ENCODE results near the gene CDH16.

The CDH16 gene

DNA sequence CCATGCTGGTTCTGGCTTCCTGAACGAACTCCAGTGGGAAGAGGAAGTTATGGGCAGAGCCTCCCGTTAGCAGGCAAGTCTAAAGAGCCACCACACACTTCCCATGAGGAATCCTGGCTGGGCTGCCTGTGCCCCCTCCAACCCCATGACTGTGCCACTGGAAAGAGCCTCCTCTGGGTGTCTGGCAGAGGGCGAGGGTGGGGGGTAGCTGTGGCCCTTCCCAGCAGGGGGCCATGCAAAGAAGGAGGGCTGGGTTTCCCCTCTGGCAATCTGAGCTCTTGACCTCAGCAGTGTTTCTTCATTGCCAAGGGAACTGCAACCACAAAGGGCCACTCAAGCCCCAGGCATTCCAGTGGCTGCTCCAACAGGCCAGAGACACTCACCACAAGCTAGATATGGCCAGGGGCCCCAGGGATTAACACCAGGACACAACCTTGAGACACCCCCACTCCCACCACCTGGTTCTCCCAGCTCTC is 8.3 kb upstream of the CDH16 start:
- no peak for DNase-seq (ENCODE audit: low read depth in 2 of 2)

DNA sequence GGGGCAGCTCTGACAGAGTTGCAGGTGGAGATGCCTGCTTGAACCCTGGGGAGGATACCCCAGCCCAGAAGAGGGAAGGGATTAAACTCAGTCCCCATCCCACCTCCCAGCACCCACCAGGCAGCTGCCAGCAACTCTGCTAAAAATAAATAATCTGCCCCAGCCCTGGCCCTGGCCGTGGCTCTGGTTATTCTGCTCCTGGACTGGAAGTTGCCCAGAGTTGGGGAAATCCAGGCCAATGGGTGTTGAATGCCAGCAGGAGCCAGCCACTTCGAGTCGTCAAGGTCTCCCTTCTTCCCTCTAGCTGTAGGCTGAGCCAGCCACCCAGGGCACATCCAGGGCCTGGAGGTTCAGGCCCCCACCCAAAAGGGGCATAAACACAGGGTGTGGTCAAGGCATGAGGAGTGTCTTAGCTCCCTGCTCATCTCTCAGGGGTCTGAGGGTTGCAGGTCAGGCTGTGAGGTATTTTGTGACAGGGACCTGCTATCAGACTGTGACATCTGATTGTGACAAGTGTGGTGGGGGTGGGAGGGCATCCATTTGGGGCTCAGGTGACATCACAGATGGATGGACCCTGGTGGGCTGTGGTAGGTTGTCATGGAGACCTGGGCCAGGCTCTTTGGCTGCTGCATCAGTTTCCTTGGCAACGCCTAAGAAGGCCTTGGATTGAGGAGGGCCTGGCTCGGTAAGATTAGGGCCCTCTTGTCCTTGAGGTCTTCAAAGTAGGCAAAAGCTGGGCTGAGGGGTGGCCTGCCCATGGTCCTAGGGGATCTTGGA is 7.7 kb upstream of the CDH16 start:
- DNase-seq (ENCODE audit: low read depth in 2 of 2) = no peak

DNA sequence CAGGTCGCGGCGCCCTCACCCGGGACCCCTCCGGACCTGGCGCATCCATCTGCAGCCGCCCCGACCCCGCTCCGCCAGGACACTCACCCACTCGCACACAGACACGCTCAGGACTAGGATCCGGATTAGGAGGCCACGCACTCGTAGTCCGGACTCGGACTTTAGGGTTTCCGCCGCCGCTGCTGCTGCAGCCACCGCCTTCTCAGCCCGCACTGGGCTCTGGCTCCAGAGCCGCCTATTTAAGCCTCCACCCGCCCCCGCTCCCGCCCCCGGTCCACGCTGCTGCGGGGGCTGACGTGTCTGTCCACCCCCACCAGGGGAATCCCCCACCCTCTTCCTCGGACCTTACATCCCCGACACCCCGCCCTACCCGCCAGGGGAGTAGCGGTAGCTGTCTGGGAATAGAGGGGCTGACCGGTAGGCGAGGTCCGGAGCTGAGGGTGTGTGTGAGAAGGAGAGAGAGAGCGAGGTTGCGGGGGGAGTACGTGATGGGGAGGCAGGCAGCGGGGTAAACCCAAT is 6.7 kb upstream of the CDH16 start, which contains the start of gene RRAD:
RRAD (minus strand) TSS at position 214 of the 519 bp plus-strand sequence. CDS start 356 bp downstream, outside the sequence.
- no peak for DNase-seq (ENCODE audit: low read depth in 2 of 2)

DNA sequence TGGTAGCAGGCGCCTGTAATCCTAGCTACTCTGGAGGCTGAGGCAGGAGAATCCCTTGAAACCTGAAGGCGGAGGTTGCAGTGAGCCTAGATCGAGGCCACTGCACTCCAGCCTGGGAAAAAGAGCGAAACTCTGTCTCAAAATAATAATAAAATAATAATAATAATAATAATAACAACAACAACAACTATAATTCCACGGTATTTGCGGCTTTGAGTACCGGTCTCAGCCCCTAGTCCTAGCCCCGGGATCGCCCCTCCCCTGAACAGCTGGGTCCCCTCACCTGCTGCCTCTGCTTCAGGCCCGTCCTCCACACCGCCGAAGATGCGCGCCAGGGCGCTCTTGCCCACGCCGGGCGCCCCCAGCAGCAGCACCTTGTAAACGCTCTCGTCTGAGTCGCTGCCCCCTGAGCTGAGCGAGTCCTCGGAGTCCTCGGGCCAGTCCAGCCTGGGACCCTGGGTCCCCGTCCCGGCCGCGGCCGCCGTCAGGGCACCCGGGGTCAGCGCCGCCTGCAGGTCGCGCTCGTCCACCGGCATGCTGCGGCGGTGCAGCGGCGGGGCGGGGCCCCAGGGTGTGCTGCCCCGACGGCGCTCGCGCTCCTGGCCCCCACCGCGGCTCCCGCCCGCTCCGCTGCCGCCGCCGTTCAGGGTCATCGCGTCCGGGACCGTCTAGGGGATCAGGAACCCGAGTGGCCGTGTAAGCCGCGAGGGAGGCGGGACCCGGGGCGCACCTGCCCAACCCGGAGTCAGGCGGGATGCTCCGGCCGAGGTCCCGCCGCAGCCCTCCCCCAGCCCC is 6.0 kb upstream of the CDH16 start:
- DNase-seq (ENCODE audit: low read depth in 2 of 2) = no peak

DNA sequence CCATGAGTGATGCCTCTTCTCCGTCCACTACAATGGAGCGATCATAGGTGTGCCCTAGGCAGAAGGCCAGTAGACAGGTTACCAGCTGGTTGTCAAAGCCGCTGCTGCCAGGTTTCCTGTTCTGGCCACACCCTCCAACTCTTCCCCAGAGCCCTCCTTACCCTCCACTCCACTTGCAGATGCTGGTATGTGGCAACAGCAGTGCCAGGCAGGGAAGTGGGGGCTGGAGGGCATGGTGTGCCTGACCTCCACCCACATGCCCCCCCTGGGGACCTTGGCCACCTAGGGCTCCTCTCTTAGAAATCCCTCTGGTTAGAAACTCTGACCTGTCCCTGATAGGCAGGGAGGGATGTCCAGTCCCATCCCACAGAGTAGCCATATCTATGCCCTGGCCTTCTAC is 5.2 kb upstream of the CDH16 start:
- DNase-seq (ENCODE audit: low read depth in 2 of 2) = no peak

DNA sequence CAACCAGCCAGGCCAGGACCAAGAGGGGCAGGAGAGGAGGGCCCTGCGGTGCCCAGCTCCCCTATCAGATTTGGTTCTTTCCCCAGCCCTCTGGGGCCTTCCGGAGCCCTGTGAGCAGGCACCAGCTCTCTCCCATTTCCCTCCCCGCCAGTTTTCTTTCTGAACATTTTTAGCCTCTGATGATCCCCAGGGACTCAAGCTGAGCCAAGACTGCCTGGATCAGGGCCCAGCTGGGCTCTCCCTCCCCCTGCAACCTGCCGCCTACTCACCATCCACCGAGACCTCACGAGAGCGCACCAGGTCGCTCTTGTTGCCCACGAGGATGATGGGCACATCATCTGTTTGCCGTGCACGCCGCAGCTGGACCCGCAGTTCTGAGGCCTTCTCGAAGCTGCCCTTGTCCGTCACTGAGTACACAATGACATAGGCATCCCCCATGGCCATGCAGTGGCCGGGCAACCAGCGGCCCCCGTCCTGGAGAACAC is 4.6 kb upstream of the CDH16 start:
- no peak for DNase-seq (ENCODE audit: low read depth in 2 of 2)

DNA sequence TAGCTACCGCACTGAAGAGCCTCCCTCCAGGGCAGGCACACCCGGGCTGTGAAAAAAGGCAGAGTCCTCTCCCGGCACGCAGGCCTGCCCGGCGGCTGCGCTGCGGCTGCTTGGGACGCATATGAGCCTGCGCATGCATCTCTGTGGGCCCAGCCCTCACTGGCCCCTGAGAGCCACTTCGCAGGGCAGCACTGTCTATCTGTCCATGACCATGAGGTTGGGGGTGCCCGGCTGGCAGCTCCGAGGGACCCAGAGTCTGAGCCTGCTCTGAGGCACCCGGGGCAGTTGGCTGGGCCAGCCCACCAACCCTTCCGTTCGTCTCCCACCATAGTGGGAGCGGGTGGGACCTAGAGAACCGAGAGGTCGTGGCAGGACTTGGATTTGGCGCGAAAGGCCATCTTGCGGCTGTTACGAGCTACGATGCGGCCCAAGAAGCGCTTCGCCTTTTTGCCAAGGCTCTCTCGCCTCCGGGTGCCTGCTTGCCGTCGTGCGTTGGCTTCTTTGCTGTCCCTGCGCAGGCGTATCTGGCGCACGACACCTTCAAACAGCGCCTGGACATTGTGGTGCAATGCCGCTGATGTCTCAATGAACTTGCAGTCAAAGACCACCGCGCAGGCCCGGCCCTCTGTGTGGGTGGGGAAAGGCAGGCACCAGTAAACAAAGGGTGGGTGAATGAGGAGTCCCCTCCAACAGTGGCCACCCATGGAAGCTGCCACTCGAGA is 3.2 kb upstream of the CDH16 start:
- no peak for DNase-seq (ENCODE audit: low read depth in 2 of 2)

DNA sequence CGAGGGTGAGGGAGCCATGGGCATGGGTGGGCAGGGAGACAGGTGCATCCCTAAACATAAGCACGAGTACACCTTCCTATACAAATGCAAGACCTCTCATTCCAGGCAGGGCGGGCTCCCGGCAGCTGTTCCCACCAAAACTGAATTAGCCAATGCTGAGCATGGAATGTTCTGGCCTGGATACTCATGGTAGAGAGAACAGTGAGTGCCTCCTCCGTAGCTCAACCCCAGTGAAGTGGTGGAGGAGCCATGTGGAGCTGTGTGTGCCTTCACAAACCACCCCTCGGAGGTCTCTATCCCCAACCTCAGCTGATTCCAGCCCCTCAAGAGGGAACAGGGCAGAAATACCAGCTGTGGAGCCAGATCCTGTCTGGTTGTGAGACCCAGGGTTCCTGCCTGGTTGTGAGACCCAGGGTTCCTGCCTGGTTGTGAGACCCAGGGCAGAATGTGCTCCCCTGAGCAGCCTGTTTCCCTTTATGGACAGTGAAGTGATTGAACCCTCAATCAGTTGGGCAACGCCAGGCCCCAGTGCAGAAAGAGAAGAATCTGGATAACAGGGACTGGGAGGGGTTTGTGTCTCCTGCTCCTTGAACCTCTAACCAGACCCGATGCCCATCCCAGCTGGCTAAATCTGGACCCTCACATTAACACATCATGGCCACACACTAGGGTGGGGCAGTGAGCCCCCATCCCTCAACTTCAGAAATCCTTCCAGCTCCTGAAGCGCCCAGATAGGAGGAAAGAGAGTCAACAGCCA is 2.4 kb upstream of the CDH16 start:
- DNase-seq (ENCODE audit: low read depth in 2 of 2) = no peak

DNA sequence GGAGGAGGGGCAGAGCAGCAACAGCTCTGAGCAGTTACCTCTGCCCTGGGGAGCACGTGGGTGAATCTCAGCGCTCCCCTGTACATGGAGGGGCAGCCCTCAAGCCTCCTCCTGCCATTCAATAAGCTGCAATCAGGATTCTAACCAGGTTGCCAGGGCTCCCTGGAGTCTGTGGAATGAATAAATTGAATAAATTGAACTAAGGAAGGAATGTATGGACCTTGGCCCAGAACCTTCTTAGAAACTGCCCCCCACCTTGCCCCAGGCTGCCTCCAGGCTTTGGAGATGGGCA is 1.6 kb upstream of the CDH16 start:
- DNase-seq (ENCODE audit: low read depth in 2 of 2) = no peak

DNA sequence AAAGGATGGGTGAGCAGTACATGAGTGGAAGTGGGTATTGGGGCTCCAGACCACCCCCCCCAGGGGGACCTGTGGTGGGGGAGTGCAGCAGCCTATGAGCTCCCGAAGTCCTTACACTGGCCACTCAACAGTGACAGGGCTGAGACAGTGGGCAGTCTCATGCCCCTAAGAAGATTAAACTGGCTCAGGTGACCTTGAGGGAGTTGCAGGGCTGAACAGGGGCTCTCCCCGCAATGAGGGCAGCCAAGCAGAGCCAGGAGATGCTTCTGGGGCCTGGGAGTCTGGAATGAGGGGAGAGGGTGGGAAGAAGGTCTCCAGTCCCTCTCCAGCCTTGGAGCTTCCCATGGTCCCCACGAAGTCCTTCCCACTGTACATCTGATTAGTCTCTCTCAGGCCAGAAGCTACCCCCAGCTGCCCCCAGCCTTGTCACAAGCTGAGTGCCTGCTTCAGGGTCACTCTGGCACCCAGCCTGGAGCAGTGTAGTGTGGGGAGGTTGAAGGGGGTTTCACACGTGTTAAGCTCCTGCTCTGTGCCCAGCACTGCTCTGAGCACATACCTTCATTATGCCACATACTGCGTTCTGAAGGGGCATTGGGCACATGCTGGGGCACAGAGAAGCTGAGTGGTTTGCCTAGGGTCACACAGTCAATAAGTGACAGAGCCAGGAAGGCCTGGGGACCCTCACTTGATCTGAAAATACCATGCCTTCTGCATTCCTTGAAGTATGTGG is 1.0 kb upstream of the CDH16 start:
- no peak for DNase-seq (ENCODE audit: low read depth in 2 of 2)

DNA sequence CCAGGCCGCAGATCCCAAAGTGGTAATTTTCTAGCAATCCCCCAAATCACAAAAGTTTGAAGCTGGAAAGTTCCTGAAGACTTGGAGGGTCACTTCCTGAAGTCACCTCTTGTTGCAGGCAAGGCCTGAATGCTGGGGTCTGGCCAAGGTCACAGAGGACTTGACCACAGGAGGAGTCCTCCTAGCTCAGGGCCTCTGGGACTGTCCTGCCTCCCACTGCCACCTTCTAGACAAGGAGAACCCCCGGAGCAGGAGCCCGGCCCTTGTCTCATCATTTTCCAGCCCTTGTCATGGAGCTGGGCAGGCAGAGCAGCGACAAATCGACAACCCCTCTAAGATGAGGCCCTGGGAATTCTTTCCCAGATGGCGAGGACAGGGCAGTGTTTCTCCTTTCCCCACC is 330 bp downstream of the CDH16 start:
- no peak for DNase-seq (ENCODE audit: low read depth in 2 of 2)

DNA sequence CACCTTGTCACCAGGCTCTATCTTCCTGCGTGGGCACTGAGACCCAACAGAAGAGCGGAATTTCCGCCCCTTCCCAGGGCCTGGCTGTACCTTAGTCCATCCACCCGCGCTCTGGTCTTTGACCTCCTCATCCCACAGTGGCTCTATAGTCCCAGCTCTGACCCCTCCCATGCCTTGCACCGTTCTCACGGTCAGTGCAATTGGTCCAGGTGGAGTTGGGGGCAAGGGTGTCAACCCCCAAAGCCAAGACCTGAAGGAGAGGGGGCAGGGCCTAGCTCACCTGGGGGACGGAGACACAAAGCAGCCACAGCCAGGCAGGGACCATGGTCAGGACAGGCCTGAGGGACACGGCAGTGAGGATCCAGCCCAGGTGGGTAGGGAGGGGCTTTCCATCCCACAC is 944 bp downstream of the CDH16 start:
- DNase-seq (ENCODE audit: low read depth in 2 of 2) = no peak

DNA sequence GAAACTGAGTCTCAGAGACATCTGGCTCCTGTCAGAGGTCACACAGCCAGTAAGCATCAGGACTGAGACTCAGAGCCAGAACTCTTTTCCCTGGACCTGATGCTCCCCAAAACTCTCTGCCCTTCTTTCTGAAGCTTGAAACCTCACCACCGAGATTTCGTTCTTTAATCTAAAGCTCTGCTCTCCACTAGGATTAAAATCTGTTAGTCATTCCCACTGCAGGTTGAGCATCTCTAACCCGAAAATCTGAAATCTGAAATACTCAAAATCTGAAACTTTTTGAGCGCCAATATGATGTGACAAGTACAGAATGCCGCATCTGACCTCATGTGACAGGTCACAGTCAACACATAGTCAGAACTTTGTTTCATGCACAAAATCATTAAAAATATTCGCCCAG is 2.2 kb downstream of the CDH16 start:
- DNase-seq (ENCODE audit: low read depth in 2 of 2) = no peak

DNA sequence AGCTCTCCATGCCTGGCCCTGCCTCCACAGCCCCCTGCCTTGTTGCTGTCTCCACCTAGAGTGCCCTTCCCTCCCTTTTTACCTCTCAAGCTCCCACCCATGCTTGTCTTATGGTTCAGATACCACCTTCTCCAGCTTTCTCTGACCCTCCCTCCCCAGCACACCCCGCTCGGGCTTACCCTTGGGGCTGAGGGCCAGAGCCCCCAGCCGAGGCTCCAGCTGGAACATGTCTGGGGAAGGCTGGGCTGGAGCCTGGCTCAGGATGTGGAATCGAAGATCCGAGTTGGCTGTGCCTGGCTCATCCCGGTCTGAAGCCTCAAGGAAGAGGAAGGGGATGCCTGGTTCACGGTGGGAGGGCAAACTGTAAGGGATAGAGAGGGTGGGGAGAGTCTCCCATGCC is 3.6 kb downstream of the CDH16 start:
- DNase-seq (ENCODE audit: low read depth in 2 of 2) = no peak

DNA sequence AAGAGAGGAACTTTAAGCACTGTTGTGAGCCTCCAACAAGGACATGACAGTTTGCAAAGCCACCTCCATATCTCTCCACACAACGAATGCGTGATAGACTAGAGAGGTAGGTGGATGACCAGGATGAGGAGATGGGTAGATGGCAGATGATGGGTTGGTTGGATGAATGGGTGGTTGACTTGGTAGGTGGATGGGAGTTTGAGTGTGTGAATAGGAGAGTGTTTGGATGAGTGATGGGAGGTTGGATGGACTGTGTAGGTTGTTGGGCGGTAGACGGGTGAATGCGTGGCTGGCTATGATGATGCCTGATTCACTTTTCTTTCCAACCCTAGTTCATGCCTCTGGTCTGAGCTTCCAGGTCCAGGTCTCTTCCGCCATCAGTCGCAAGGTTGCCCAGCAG is 4.1 kb downstream of the CDH16 start:
- DNase-seq (ENCODE audit: low read depth in 2 of 2) = no peak

DNA sequence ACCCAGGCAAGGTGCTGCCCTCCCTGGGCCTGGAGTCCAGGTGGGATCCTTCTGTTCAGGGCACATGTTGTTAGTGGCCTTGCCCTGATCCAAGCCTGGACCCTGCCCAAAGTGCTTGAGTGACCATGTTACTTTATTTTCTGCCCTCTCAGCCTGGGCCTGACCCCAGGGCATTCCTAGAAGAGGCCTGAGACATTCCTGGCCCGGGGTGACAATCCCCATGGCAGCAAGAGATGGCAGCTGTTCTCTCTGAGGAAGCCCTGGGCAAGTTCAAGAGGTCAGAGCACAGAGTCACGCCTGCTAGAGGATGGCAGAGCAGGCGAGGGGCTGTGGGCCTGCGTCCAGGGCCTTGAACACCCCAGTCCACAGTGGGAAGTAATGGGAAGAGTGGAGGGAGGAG is 5.0 kb downstream of the CDH16 start:
- no peak for DNase-seq (ENCODE audit: low read depth in 2 of 2)

DNA sequence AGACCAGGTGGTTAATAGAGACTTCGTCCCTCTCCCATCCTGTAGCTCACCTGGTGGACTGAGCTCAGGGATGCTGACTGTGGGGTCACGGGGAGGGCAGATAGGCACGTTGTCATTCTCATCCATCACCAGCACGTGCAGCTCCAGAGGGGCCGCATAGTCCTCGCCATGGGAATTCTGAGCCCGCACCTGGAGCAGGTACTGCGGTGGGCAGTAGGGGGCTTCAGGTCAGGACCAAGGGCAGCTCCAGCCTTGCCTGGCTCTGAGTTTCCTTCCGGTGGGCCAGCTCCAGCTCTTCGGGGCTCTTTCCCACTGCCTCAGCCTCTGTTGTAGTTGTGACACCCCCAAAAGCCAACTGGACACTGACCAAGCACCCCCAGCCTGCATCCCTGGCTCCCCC is 5.6 kb downstream of the CDH16 start:
- DNase-seq (ENCODE audit: low read depth in 2 of 2) = no peak

DNA sequence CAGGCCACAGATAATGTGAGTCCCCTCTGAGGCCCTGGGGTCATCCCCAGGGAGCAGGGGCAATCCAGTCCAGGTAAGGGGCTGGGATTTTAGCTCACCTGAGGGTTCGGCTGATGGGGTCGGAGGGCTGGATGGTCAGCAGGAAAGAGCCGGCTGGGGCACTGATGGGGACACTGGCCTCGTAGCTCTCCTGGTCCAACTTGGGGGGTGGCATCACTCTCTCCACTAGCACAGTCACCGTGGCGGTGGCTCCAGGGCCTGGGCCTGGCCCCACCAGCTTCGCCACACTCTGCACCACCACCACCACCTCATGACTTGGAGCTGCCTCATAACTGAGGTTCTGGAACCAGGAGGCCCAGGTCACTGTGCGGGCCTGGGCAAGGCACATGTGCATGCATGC is 6.9 kb downstream of the CDH16 start:
- no peak for DNase-seq (ENCODE audit: low read depth in 2 of 2)

DNA sequence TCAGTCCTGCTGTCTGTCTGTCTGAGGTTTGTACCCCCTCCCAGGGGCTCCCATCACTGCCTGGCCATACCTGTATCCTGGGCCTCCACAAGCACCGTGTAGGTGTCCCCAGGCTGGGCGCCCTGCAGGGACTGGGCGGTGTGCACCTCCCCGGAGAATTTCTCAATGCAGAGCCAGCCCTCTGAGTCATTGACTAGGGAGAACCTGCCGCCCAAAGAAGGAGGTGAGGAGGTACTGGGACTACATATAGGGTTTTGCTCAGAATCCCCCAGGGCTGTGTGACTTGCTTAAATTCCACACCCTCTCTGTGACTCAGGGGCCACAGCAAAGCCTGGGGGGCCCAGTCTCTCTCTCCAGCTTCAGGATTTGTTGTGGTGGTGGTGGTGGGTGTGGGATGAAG is 7.6 kb downstream of the CDH16 start:
- DNase-seq (ENCODE audit: low read depth in 2 of 2) = no peak

DNA sequence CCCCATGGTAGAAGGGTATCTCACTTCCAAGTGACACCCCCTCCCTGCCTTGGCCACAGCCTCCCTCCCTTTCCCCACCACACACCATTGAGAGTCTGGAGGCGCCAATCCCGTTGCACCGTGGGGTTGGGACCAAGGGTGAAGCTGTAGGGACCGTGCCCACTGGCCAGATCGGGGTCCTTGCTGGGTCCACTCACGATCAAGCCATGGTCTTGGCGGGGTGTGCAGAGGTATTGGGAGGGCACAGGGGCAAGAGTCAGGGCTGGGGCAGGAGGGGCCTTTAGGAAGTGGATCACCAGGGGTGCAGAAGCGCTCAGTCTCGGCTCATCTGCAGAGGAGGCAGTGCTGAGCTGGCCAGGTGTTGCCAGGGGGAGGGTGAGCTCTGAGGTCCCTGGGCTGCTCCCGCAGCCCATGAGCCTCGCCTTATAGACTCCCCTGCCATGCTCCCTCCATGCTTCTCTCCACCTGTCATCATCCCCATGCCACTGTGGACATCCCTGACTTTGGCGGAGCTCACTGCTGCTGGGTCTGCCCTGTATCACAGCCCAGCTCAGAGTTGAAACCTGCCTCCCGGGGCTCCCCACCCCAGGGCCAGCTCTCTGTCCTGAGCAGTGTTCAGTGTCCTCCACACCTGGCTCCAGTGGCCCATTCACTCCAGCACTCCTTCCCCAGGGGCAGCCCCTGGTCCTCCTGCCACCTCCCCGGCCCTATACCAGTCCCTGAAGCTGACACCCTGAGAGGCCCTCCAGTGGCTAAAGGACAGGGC is 8.3 kb downstream of the CDH16 start:
- no peak for DNase-seq (ENCODE audit: low read depth in 2 of 2)
